Trophoblast cell (in vitro differentiated cells and primary cell): Measurements from ENCODE around the gene PAMR1.

ENCODE experiments used
- DNase-seq, 2 donors: peaks; one replicate each; pipeline ENCODE4 v3.0.0-alpha.2; 2016
- H2AFZ ChIP-seq: 2 replicates; pipeline ENCODE4 v1.6.1; 2013; ENCODE audit warnings: low read length, moderate library complexity, mild to moderate bottlenecking; ENCODE audit not compliant: insufficient read depth, poor library complexity
- H2AK5ac ChIP-seq: 2 replicates; pipeline ENCODE4 v1.6.1; 2013; ENCODE audit warnings: mild to moderate bottlenecking, low read length
- H2BK120ac ChIP-seq: 2 replicates; pipeline ENCODE4 v1.6.1; 2013; ENCODE audit warnings: low read length, mild to moderate bottlenecking, moderate library complexity; ENCODE audit not compliant: insufficient read depth, poor library complexity
- H2BK12ac ChIP-seq: 2 replicates; pipeline ENCODE4 v1.6.1; 2013; ENCODE audit warnings: mild to moderate bottlenecking, low read length, moderate library complexity
- H2BK5ac ChIP-seq: 2 replicates; pipeline ENCODE4 v1.6.1; 2013; ENCODE audit warnings: low read length, low read depth, moderate library complexity, mild to moderate bottlenecking; ENCODE audit not compliant: poor library complexity
- H3K14ac ChIP-seq: 2 replicates; pipeline ENCODE4 v1.6.1; 2013; ENCODE audit warnings: mild to moderate bottlenecking, low read length
- H3K18ac ChIP-seq: 2 replicates; pipeline ENCODE4 v1.6.1; 2013; ENCODE audit warnings: mild to moderate bottlenecking, low read length
- H3K23ac ChIP-seq: 2 replicates; pipeline ENCODE4 v1.6.1; 2013; ENCODE audit warnings: low read length
- H3K27ac ChIP-seq: 2 replicates; pipeline ENCODE4 v1.5.1; 2013; ENCODE audit warnings: low read depth, mild to moderate bottlenecking, inconsistent platforms, low read length, moderate library complexity
- H3K27me3 ChIP-seq: 2 replicates; pipeline ENCODE4 v1.6.1; 2013; ENCODE audit warnings: inconsistent platforms, mild to moderate bottlenecking, low read length, moderate library complexity; ENCODE audit not compliant: insufficient read depth
- H3K36me3 ChIP-seq, 2 experiments: 1 replicate in 1 of 2; 2 replicates in 1 of 2; pipeline ENCODE4 v1.6.1; 2013; ENCODE audit warnings: low read length in 2 of 2, mild to moderate bottlenecking in 2 of 2, moderate library complexity in 1 of 2; ENCODE audit not compliant: insufficient read depth in 2 of 2, control insufficient read depth in 1 of 2
- H3K4ac ChIP-seq: 2 replicates; pipeline ENCODE4 v1.6.1; 2013; ENCODE audit warnings: low read depth, mild to moderate bottlenecking, low read length, moderate library complexity
- H3K4me1 ChIP-seq, 2 experiments: 1 replicate in 1 of 2; 2 replicates in 1 of 2; pipeline ENCODE4 v1.6.1; 2013; ENCODE audit warnings: low read length in 2 of 2, mild to moderate bottlenecking in 2 of 2, moderate library complexity in 1 of 2; ENCODE audit not compliant: insufficient read depth in 2 of 2, control insufficient read depth in 1 of 2
- H3K4me2 ChIP-seq: 2 replicates; pipeline ENCODE4 v1.6.1; 2013; ENCODE audit warnings: inconsistent platforms, mild to moderate bottlenecking, low read length, moderate library complexity
- H3K4me3 ChIP-seq: 2 replicates; pipeline ENCODE4 v1.5.1; 2013; ENCODE audit warnings: mild to moderate bottlenecking, low read depth, low read length, inconsistent platforms
- H3K79me1 ChIP-seq: one replicate; pipeline ENCODE4 v1.6.1; 2013; ENCODE audit warnings: low read length
- H3K79me2 ChIP-seq: 2 replicates; pipeline ENCODE4 v1.6.1; 2013; ENCODE audit warnings: low read length, mild to moderate bottlenecking; ENCODE audit not compliant: control insufficient read depth, insufficient read depth, poor library complexity
- H3K9ac ChIP-seq: 2 replicates; pipeline ENCODE4 v1.6.1; 2013; ENCODE audit warnings: mild to moderate bottlenecking, low read length
- H3K9me3 ChIP-seq: 2 replicates; pipeline ENCODE4 v1.6.1; 2013; ENCODE audit warnings: low read depth, mild to moderate bottlenecking, control low read depth, inconsistent platforms, low read length; ENCODE audit not compliant: insufficient read depth
- H4K12ac ChIP-seq: 2 replicates; pipeline ENCODE4 v1.6.1; 2013; ENCODE audit warnings: low read depth, mild to moderate bottlenecking, low read length, moderate library complexity
- H4K8ac ChIP-seq: 2 replicates; pipeline ENCODE4 v1.6.1; 2013; ENCODE audit warnings: low read depth, mild to moderate bottlenecking, low read length, moderate library complexity
- H4K91ac ChIP-seq: one replicate; pipeline ENCODE4 v1.6.1; 2013; ENCODE audit warnings: low read depth, mild to moderate bottlenecking, low read length, moderate library complexity
- WGBS: extraction: QIAGEN DNeasy Blood & Tissue Kit; methylation state at CpG from one replicate; pipeline ENCODE4 v1.1.7; 2013; ENCODE audit warnings: missing lambda C conversion rate; ENCODE audit not compliant: insufficient read length, insufficient coverage; ENCODE audit errors: extremely low coverage; 5-methylcytosine and 5-hydroxymethylcytosine counted together

Gene PAMR1

DNA sequence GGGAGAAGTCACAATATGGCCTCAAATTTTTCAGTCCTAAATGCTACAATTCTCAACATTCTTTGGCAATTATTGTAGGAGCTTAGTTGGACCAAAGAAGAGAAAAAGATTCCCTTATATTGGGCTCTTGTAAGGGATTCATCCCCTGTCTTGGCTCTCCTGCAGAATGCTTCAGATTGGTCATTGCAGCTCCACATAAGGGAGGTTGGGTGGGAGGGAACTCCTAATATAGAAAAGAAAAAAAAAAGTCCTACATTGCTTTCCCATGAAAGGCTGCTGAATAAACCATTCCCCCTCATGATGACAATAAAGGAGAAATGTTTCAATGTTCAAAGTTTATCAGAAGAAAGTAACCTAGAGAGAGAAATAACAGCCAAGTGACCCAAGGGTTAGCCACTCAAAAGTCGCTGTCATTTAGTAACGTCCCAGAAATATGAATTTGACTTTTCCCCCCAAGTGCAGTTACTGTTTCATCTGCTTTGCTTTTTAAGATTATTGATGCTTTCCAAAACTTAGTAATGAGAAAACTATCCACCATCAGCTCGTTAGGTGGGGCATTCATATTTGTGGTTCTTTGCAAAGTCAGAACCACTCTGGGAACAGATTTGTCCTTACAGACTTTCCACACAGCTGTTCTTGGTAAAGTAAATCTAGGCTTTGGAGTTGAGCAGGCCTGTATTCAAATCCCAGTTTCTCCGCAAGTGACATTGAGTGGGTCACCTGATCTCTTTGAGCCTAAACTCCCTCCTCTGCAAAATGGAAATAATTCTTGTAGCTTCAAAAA, 101.1 kb downstream of the PAMR1 start:
- H3K79me2 ChIP-seq = no peaks in the 10 kb centered on the region
- H3K18ac ChIP-seq = no peak overlapping the region
- H3K4me1 ChIP-seq = peaks cover 3 to 10% of the 10 kb centered on the region in 2 experiments
- H3K14ac ChIP-seq = no peak overlapping the region
- no peak overlapping the region for H2BK5ac ChIP-seq
- no peaks in the 10 kb centered on the region for H3K79me1 ChIP-seq
- H2BK12ac ChIP-seq = no peak overlapping the region
- H3K4me2 ChIP-seq = no peak overlapping the region
- H3K9me3 ChIP-seq = peaks cover 2% of the 10 kb centered on the region
- no peak overlapping the region for H2AFZ ChIP-seq
- H4K91ac ChIP-seq = no peak overlapping the region
- H3K4me3 ChIP-seq = no peak overlapping the region
- H2BK120ac ChIP-seq = no peak overlapping the region
- H3K9ac ChIP-seq = no peak overlapping the region
- no peak overlapping the region for H3K23ac ChIP-seq
- H3K27ac ChIP-seq = no peak overlapping the region
- no peaks in the 10 kb centered on the region for H3K36me3 ChIP-seq
- H2AK5ac ChIP-seq = no peak overlapping the region
- peaks cover 24% of the 10 kb centered on the region for H3K27me3 ChIP-seq
- no peak overlapping the region for H4K12ac ChIP-seq
- WGBS = no CpG with 5 or more reads among the region's 4 CpGs
- H4K8ac ChIP-seq = no peak overlapping the region
- no peak overlapping the region for H3K4ac ChIP-seq
- no peak for DNase-seq

DNA sequence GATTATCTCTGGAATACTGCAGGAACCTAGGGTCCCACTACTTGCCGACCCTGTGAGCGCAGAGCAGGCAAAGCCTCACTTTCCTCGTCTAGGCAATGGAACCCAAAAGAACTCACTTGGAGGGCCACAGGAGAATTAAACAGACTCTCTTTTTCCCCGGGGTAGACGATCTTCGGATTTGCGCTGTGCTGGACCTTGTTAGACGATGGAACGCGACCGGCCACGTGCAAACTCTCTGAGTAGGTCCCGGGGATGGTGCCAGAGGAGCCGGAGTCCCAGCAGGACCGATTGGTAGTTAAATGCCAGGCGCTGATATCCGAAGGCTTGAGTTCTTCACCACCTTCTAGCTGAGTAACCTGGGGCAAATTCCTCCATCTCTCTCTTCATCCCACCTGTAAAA, 105.0 kb downstream of the PAMR1 start:
- Histone ChIP-seq H2AK5ac (no peak overlapping the region), H2BK120ac (no peak overlapping the region), H3K27me3 (peaks cover 48% of the 10 kb centered on the region), H3K23ac (no peak overlapping the region), H2BK5ac (no peak overlapping the region), H3K79me1 (no peaks in the 10 kb centered on the region), H4K8ac (no peak overlapping the region), H3K27ac (no peak overlapping the region), H3K79me2 (no peaks in the 10 kb centered on the region), H4K12ac (no peak overlapping the region), H4K91ac (no peak overlapping the region), H3K36me3 (no peaks in the 10 kb centered on the region), H2BK12ac (no peak overlapping the region), H3K9ac (no peak overlapping the region), H3K14ac (no peak overlapping the region), H2AFZ (no peak overlapping the region), H3K4me1 (peaks cover 13 to 15% of the 10 kb centered on the region in 2 experiments), H3K9me3 (peaks cover 2% of the 10 kb centered on the region), H3K4me2 (peak overlapping the region; percentile 93), H3K4ac (no peak overlapping the region), H3K4me3 (no peak overlapping the region), H3K18ac (no peak overlapping the region)
- no peak for DNase-seq
- no CpG with 5 or more reads among the region's 17 CpGs for WGBS

DNA sequence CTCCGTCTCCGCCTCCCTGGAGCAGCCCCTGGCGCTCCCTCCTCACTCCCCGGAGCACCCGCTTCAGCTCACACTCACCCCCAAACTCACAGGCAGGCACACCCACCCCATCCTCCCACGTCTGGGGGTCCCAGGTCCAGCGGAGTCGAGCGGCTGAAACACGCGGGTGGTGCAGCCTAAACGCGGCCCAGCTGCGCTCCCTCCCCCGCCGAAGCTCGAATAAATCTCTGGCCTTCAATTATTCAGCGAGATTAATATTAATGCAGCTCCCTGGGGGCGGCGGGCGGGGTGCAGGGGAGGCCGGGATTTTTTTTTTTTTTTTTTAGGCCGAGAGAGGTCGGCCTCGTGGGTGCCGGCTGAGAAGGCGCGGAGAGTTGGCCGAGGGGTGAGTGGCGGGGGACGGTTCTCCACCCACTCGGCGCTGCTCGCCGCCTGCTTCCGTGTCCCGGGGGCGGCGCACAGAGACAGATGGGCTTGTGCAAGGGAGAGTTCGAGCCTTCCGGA, 105.5 kb downstream of the PAMR1 start:
- Histone ChIP-seq H3K4ac (no peak overlapping the region), H3K23ac (no peak overlapping the region), H3K79me2 (no peaks in the 10 kb centered on the region), H3K27me3 (peaks cover 51% of the 10 kb centered on the region), H4K91ac (no peak overlapping the region), H3K14ac (no peak overlapping the region), H3K4me2 (peak overlapping the region; percentile 93), H3K18ac (no peak overlapping the region), H3K9me3 (peaks cover 2% of the 10 kb centered on the region), H4K12ac (no peak overlapping the region), H2AFZ (no peak overlapping the region), H2BK5ac (no peak overlapping the region), H3K27ac (no peak overlapping the region), H3K4me1 (peaks cover 13 to 15% of the 10 kb centered on the region in 2 experiments), H2AK5ac (no peak overlapping the region), H2BK12ac (no peak overlapping the region), H2BK120ac (no peak overlapping the region), H3K9ac (no peak overlapping the region), H3K79me1 (no peaks in the 10 kb centered on the region), H3K4me3 (peak overlapping the region; percentile 41), H4K8ac (no peak overlapping the region), H3K36me3 (no peaks in the 10 kb centered on the region)
- no CpG with 5 or more reads among the region's 41 CpGs for WGBS
- no peak for DNase-seq

DNA sequence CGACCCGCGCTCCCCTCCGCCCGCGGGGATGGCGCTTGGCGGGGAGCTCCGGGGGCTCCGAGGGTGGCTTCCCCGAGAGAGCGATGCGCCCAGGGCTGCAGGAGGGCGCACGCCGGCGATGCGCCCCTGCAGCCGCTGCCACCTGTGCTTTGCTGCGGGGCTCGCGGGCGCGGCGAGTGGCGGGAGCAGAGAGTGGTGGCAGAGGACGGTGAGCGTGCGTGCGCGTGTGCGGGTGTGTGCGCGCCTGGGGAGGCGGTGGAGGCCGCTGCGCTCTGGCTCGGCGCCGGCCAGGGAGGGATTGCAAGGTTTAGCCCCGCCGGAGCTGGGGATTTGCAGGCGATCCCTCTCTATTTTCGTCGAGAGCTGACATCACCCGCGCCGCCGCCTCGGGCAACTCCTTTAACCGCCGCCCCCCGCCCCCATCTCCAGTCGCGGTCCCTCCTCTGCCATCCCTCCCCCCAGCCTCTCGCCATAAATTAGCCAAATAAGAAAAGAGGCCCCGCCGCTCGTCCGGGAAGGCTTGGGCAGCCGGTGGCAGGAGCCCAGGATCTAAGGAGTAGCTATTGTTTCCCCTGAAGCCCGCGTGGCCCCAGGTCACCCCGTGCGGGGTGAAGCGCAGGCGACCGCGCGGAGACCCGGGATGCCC, 106.1 kb downstream of the PAMR1 start, which contains the start of gene SLC1A2:
Gene SLC1A2 (minus strand): TSS at position 375 of the 646 bp plus-strand sequence. CDS start 592 bp downstream, outside the sequence.
- H3K4me3 ChIP-seq = peak within 1 kb of the TSS; percentile 65
- H2AK5ac ChIP-seq = no peak within 1 kb of the TSS
- no peak within 1 kb of the TSS for H2BK120ac ChIP-seq
- H3K27ac ChIP-seq = no peak within 1 kb of the TSS
- H3K27me3 ChIP-seq = peaks cover 54% of the 10 kb centered on the region
- no peaks in the 10 kb centered on the region for H3K79me2 ChIP-seq
- H2BK12ac ChIP-seq = no peak within 1 kb of the TSS
- DNase-seq = no peak
- H3K4me1 ChIP-seq = peaks cover 13 to 15% of the 10 kb centered on the region in 2 experiments
- H3K9ac ChIP-seq = no peak within 1 kb of the TSS
- no CpG with 5 or more reads among the region's 71 CpGs for WGBS
- H3K4me2 ChIP-seq = peak within 1 kb of the TSS; percentile 93
- H2BK5ac ChIP-seq = no peak within 1 kb of the TSS
- H3K79me1 ChIP-seq = no peaks in the 10 kb centered on the region
- H3K4ac ChIP-seq = no peak within 1 kb of the TSS
- no peak within 1 kb of the TSS for H4K8ac ChIP-seq
- H3K18ac ChIP-seq = no peak within 1 kb of the TSS
- no peak within 1 kb of the TSS for H4K91ac ChIP-seq
- H3K14ac ChIP-seq = no peak within 1 kb of the TSS
- no peak within 1 kb of the TSS for H4K12ac ChIP-seq
- H3K23ac ChIP-seq = no peak within 1 kb of the TSS
- peaks cover 2% of the 10 kb centered on the region for H3K9me3 ChIP-seq
- no peak within 1 kb of the TSS for H2AFZ ChIP-seq
- H3K36me3 ChIP-seq = no peaks in the 10 kb centered on the region
